ENCODE data around the gene RASGRP4.

DNA sequence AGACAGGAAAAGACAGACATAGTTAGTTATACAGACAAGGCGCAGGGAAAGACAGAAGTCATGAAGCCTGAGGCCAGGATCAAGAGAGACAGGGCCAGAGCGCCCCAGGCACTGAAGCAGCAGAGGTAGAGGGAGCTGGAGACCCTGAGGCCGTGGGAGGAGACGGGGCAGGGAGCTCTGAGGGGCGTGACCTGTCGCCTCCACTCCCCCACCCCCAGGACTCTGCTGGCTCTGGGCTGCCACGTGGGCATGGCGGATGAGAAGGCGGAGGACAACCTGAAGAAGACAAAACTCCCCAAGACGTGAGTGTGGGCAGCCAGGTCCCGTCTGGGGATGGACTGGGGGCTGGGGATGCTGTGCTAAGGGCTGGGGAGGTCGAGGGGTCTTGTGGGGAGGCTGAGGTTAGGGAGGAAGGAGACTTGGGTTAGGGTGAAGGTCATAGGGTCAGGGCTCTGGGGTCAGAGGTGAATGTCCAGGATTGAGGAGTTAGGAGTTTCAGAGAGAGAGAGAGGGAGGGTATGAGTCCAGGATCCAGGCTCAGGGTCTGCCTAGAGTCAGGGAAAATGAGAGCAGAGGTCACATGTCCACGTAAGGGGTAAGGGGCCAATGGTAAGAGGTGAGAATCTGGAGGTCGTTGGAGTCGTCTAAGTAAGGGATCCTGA is 38.5 kb upstream of the RASGRP4 start:
- TF ChIP-seq CTCF (IDR thresholded peaks at IDR 0.05) (no peak), POLR2A (IDR thresholded peaks at IDR 0.05) (no peak), EP300 (IDR thresholded peaks at IDR 0.05) (no peak)

Measured in tibial nerve (tissue), 4 donors.